NT2/D1 (cell line): ENCODE measurements around the gene RNF126.

Experiments
- DNase-seq: peaks from one replicate; pipeline ENCODE4 v3.0.0-alpha.2; 2011; ENCODE audit warnings: low read depth, low spot score
- H3K27me3 ChIP-seq: 2 replicates; pipeline ENCODE4 v1.6.0; 2011; ENCODE audit warnings: mild to moderate bottlenecking; ENCODE audit not compliant: insufficient read length, insufficient read depth
- H3K36me3 ChIP-seq: 2 replicates; pipeline ENCODE4 v1.6.1; 2011; ENCODE audit warnings: mild to moderate bottlenecking, low read length, mixed read lengths; ENCODE audit not compliant: insufficient read depth, insufficient read length
- H3K4me1 ChIP-seq: 2 replicates; pipeline ENCODE4 v1.5.1; 2011; ENCODE audit not compliant: insufficient read depth, insufficient read length
- H3K4me3 ChIP-seq: 2 replicates; pipeline ENCODE4 v1.5.1; 2011; ENCODE audit warnings: low read depth; ENCODE audit not compliant: insufficient read length
- H3K9ac ChIP-seq: 2 replicates; pipeline ENCODE4 v1.6.0; 2011; ENCODE audit warnings: low read depth; ENCODE audit not compliant: insufficient read length
- H3K9me3 ChIP-seq: 2 replicates; pipeline ENCODE4 v1.5.1; 2011; ENCODE audit warnings: mild to moderate bottlenecking, low read length; ENCODE audit not compliant: insufficient read depth
- SUZ12 ChIP-seq: IDR thresholded peaks from 2 replicates; pipeline ENCODE4 v1.6.1; 2011; ENCODE audit not compliant: insufficient read length, insufficient read depth; ENCODE audit errors: extremely low read depth
- YY1 ChIP-seq: IDR thresholded peaks from 2 replicates; pipeline ENCODE4 v1.6.1; 2011; ENCODE audit not compliant: insufficient read length, insufficient read depth
- ZNF274 ChIP-seq: IDR thresholded peaks from 2 replicates; pipeline ENCODE4 v1.6.1; 2011; ENCODE audit warnings: mild to moderate bottlenecking, low read depth, low read length

RNF126 gene

DNA sequence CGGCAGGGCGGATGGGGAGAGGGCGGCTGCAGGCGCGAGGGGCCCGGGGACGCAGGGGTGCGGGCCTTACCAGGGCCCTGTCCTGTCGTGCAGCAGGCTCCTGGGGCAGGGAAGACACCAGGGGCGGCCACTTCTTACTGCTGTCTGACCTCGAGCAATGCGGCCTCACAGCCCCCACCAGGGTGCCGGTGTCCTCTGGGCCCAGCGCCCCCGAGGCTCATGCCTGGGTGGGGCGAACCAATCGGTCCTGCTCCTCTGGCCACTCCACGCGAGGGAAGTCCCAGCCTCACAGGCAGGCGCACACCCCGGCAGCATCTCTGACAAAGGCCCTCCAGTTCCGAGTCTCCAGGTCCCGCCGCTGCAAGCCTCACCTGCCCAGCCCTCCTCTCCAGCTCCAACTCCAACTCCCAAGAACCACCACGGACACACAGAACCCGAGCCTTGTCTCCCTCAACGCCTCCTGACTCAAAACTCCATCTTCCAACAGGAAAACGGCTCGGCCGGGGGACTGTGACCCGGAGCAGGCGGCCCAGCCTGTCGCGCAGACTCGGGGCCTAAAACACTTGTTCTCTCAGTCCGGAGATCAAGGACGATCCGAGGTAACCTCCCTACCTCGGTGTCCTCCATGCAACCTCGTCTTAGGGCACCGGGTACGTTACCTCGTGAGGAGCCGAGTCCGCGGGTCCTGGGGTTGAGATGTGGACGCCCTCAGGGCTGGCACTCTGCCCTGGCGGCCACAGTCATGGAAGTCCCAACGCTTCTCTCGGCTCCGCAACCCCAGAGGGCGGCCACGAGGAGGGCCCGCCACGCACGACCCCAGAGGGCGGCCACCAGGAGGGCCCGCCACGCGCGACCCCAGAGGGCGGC, 16.9 kb downstream of the RNF126 start:
- DNase-seq, result no peak
- TF ChIP-seq YY1 (no peak), ZNF274 (no peak), SUZ12 (no peak)
- Histone ChIP-seq H3K27me3 (no peaks in the 10 kb centered on the region), H3K9ac (no peak overlapping the region), H3K4me1 (peaks cover 2% of the 10 kb centered on the region), H3K36me3 (peaks cover 76% of the 10 kb centered on the region), H3K4me3 (no peak overlapping the region), H3K9me3 (no peaks in the 10 kb centered on the region)

- Histone ChIP-seq H3K9me3 (no peaks in the 10 kb centered on the region), H3K36me3 (peaks cover 76% of the 10 kb centered on the region)
- no peak for TF ChIP-seq YY1
- TF ChIP-seq SUZ12, result no peak
- TF ChIP-seq ZNF274, result no peak
Measured at GRCh38 chr19:644789-645188, 18.2 kb downstream of the RNF126 start.

GRCh38 chr19:644363-644762, 18.7 kb downstream of the RNF126 start:
- Histone ChIP-seq H3K9ac (no peak overlapping the region), H3K4me1 (peaks cover 7% of the 10 kb centered on the region), H3K36me3 (peaks cover 72% of the 10 kb centered on the region), H3K9me3 (no peaks in the 10 kb centered on the region), H3K27me3 (peaks cover under 1% of the 10 kb centered on the region), H3K4me3 (no peak overlapping the region)
- no peak for DNase-seq
- TF ChIP-seq ZNF274 (no peak), SUZ12 (no peak), YY1 (no peak)

More at GRCh38 chr19:644789-645188, 18.2 kb downstream of the RNF126 start:
- Histone ChIP-seq H3K4me3 (no peak overlapping the region), H3K9ac (no peak overlapping the region), H3K27me3 (no peaks in the 10 kb centered on the region), H3K4me1 (peaks cover 7% of the 10 kb centered on the region)
- no peak for DNase-seq

DNA sequence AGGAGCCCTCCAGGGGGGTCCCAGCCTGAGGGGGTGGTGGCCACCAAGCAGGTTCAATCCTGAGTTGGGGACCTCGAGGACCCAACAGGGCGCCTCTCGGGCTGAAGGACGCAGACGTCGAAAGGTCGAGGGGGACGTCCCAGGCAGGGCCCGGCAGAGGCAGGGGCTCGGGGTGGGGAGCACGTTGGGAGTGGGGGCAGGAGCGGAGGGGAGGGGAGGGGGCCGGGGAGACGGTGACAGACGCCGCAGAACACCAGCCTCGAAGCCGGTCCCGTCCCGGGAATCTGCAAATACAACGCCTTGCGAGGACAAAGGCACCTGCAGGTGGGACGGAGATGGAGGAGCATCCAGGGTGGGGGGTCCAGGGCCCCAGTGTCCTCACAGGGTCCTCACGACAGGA, 19.3 kb downstream of the RNF126 start:
- Histone ChIP-seq H3K9ac (no peak overlapping the region), H3K4me3 (no peak overlapping the region), H3K4me1 (peaks cover 12% of the 10 kb centered on the region), H3K9me3 (no peaks in the 10 kb centered on the region), H3K27me3 (peaks cover 6% of the 10 kb centered on the region), H3K36me3 (peaks cover 67% of the 10 kb centered on the region)
- no peak for DNase-seq
- TF ChIP-seq ZNF274, result no peak
- no peak for TF ChIP-seq YY1
- no peak for TF ChIP-seq SUZ12

GRCh38 chr19:642767-643727, 20.0 kb downstream of the RNF126 start:
- H3K27me3 ChIP-seq, result peaks cover 12% of the 10 kb centered on the region
- H3K9me3 ChIP-seq, result no peaks in the 10 kb centered on the region
- peaks cover 60% of the 10 kb centered on the region for H3K36me3 ChIP-seq
- H3K4me1 ChIP-seq, result peaks cover 12% of the 10 kb centered on the region
- H3K9ac ChIP-seq, result no peak overlapping the region
- no peak for TF ChIP-seq SUZ12
- no peak for TF ChIP-seq YY1
- TF ChIP-seq ZNF274, result no peak
- no peak overlapping the region for H3K4me3 ChIP-seq
- DNase-seq, result no peak

GRCh38 chr19:641702-642101, 21.3 kb downstream of the RNF126 start:
- H3K9me3 ChIP-seq, result no peaks in the 10 kb centered on the region
- no peak for DNase-seq
- H3K4me1 ChIP-seq, result peaks cover 12% of the 10 kb centered on the region
- H3K36me3 ChIP-seq, result peaks cover 47% of the 10 kb centered on the region
- no peak overlapping the region for H3K9ac ChIP-seq
- TF ChIP-seq ZNF274 (no peak), SUZ12 (no peak), YY1 (no peak)
- peaks cover 12% of the 10 kb centered on the region for H3K27me3 ChIP-seq
- H3K4me3 ChIP-seq, result no peak overlapping the region

DNA sequence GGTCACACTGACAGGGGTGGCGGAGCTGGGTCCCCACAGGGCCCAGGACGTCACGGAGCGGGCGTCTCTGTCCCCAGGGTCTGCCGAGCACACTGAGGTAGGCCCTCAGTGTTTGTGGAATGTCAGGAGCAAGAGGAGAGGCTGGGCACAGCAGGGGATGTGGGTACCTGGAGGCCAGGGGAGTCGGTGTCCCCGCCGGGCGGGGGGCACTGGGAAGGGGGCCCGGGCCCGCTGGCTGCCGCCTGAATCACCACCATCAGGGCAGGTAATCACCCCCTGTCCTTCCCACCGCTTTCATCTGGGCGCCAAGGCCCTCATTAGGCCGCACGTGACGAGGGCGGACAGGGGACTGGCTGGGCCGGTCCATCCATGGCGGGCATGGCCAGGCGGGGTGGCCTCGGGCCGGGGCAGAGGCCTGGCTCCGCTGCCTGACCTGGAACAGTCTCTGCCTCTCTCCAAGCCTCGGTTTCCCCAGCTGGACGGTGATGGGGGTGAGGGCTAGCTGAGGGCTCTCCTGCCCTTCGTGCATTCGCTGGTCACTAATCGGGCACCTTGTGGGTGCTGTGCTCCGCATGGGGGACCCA, 22.3 kb downstream of the RNF126 start:
- no peaks in the 10 kb centered on the region for H3K9me3 ChIP-seq
- TF ChIP-seq SUZ12, result no peak
- TF ChIP-seq ZNF274, result no peak
- no peak for TF ChIP-seq YY1
- H3K4me1 ChIP-seq, result peaks cover 11% of the 10 kb centered on the region
- DNase-seq, result no peak
- no peak overlapping the region for H3K4me3 ChIP-seq
- peaks cover 12% of the 10 kb centered on the region for H3K27me3 ChIP-seq
- peaks cover 38% of the 10 kb centered on the region for H3K36me3 ChIP-seq
- H3K9ac ChIP-seq, result peak overlapping the region; percentile 3
